GM23338 (cell line): ENCODE data around the gene OR10G8. TPM values are rescaled to one million over a fixed set of nuclear protein-coding genes. Genes with fewer than 3 reads are reported as not detected.

Experiments used
- ATAC-seq: fragments of 200-7000 bp; cut with Tn5 transposase; 3 replicates; pipeline ENCODE4 v1.9.1; 2020
- DNase-seq: peaks from one replicate; pipeline ENCODE4 v3.0.0-alpha.2; 2015; ENCODE audit warnings: low spot score
- H2AFZ ChIP-seq: fragments of 200-600 bp; sonication (generic); 2 replicates; pipeline ENCODE4 v1.8.0; 2016; ENCODE audit warnings: antibody characterized with exemption, mild to moderate bottlenecking, moderate library complexity
- H3F3A ChIP-seq: fragments of 200-600 bp; sonication (generic); replicated peaks from 2 replicates; pipeline ENCODE4 v1.8.0; 2017; ENCODE audit warnings: antibody characterized with exemption, mixed run types, low read depth
- H3K27ac ChIP-seq: fragments of 200-600 bp; sonication (generic); 2 replicates; pipeline ENCODE4 v1.6.1; 2016; ENCODE audit warnings: low read depth
- H3K27me3 ChIP-seq: fragments of 200-600 bp; sonication (generic); 2 replicates; pipeline ENCODE4 v1.8.0; 2016; ENCODE audit warnings: mild to moderate bottlenecking, mixed run types, moderate library complexity; ENCODE audit not compliant: insufficient read depth
- H3K36me3 ChIP-seq: fragments of 200-600 bp; sonication (generic); 2 replicates; pipeline ENCODE4 v1.8.0; 2016; ENCODE audit warnings: mild to moderate bottlenecking; ENCODE audit not compliant: insufficient read depth
- H3K4me1 ChIP-seq: fragments of 200-600 bp; sonication (generic); 2 replicates; pipeline ENCODE4 v1.8.0; 2016; ENCODE audit warnings: mild to moderate bottlenecking, moderate library complexity; ENCODE audit not compliant: insufficient read depth
- H3K4me2 ChIP-seq: fragments of 200-600 bp; sonication (generic); 2 replicates; pipeline ENCODE4 v1.7.1; 2017; ENCODE audit warnings: mixed run types
- H3K4me3 ChIP-seq: fragments of 200-600 bp; sonication (generic); 2 replicates; pipeline ENCODE4 v1.6.1; 2016; ENCODE audit warnings: mixed run types
- H3K79me2 ChIP-seq: fragments of 200-600 bp; sonication (generic); replicated peaks from 2 replicates; pipeline ENCODE4 v1.8.0; 2017; ENCODE audit warnings: mild to moderate bottlenecking; ENCODE audit not compliant: insufficient read depth
- H3K9me2 ChIP-seq: fragments of 200-600 bp; sonication (generic); 2 replicates; pipeline ENCODE4 v1.8.0; 2017; ENCODE audit not compliant: insufficient read depth
- H4K20me1 ChIP-seq: fragments of 200-600 bp; sonication (generic); replicated peaks from 2 replicates; pipeline ENCODE4 v1.8.0; 2017; ENCODE audit warnings: mild to moderate bottlenecking; ENCODE audit not compliant: insufficient read depth
- H3K27ac Mint-ChIP-seq: 2 replicates; pipeline ENCODE4 v1.8.0; 2020; ENCODE audit warnings: inconsistent platforms, mild to moderate bottlenecking, moderate library complexity, mixed read lengths
- H3K27me3 Mint-ChIP-seq: 3 replicates; pipeline ENCODE4 v1.8.0; 2022; ENCODE audit warnings: low read depth, mild to moderate bottlenecking, moderate library complexity, mixed read lengths, inconsistent platforms; ENCODE audit not compliant: insufficient read depth, poor library complexity
- H3K36me3 Mint-ChIP-seq: 3 replicates; pipeline ENCODE4 v1.8.0; 2021; ENCODE audit warnings: low read depth, mild to moderate bottlenecking, inconsistent platforms, moderate library complexity, mixed read lengths
- H3K4me1 Mint-ChIP-seq: 3 replicates; pipeline ENCODE4 v1.8.0; 2020; ENCODE audit warnings: mild to moderate bottlenecking, inconsistent platforms, mixed read lengths
- H3K4me3 Mint-ChIP-seq: 3 replicates; pipeline ENCODE4 v1.8.0; 2021; ENCODE audit warnings: moderate library complexity, mild to moderate bottlenecking, inconsistent platforms, mixed read lengths
- H3K9me3 Mint-ChIP-seq: 3 replicates; pipeline ENCODE4 v1.8.0; 2020; ENCODE audit warnings: moderate library complexity, mild to moderate bottlenecking, inconsistent platforms, mixed read lengths
- CREB1 ChIP-seq: fragments of 250-450 bp; sonication (Bioruptor Pico); IDR thresholded peaks from 2 replicates; pipeline ENCODE4 v1.5.0; 2020; ENCODE audit warnings: low read depth, mild to moderate bottlenecking, moderate library complexity
- ETS1 ChIP-seq: IDR thresholded peaks from 2 replicates; pipeline ENCODE4 v1.6.1; 2016; ENCODE audit warnings: antibody characterized with exemption
- EZH2phosphoT487 ChIP-seq: fragments of 200-600 bp; sonication (generic); IDR thresholded peaks from one replicate; pipeline ENCODE4 v1.8.1; 2018; ENCODE audit warnings: antibody characterized with exemption; ENCODE audit not compliant: unreplicated experiment
- JUNB ChIP-seq: IDR thresholded peaks from one replicate; pipeline ENCODE4 v1.6.1; 2016; ENCODE audit warnings: antibody characterized with exemption; ENCODE audit not compliant: unreplicated experiment
- POLR2AphosphoS5 ChIP-seq: IDR thresholded peaks from 2 replicates; pipeline ENCODE4 v1.6.1; 2016; ENCODE audit warnings: antibody characterized with exemption, low read depth
- REST ChIP-seq: IDR thresholded peaks from one replicate; pipeline ENCODE4 v1.6.1; 2018; ENCODE audit warnings: antibody characterized with exemption; ENCODE audit not compliant: unreplicated experiment
- STAT1 ChIP-seq: IDR thresholded peaks from one replicate; pipeline ENCODE4 v1.6.1; 2016; ENCODE audit warnings: antibody characterized with exemption; ENCODE audit not compliant: unreplicated experiment
- ZNF114 ChIP-seq: fragments of 250-450 bp; sonication (Bioruptor Pico); IDR thresholded peaks from 2 replicates; pipeline ENCODE4 v1.5.0; 2020; ENCODE audit warnings: mild to moderate bottlenecking, moderate library complexity
- ZNF331 ChIP-seq: fragments of 250-450 bp; sonication (Bioruptor Pico); IDR thresholded peaks from 2 replicates; pipeline ENCODE4 v1.5.0; 2020; ENCODE audit warnings: low read depth, mild to moderate bottlenecking, moderate library complexity
- ZNF462 ChIP-seq: fragments of 250-450 bp; sonication (Bioruptor Pico); IDR thresholded peaks from 2 replicates; pipeline ENCODE4 v1.5.0; 2020; ENCODE audit warnings: mild to moderate bottlenecking, moderate library complexity
- long read RNA-seq: library from polyadenylated mRNA; unstranded; transcript quantifications from one replicate; pipeline ENCODE4 v2.0.0, GENCODE V29; 2020; ENCODE audit not compliant: unreplicated experiment
- polyA plus RNA-seq: library from polyadenylated mRNA; unstranded; fragments of >200 nt; fragmentation: Nextera tagmentation; extraction: Ambion mirVana; gene quantifications from 2 replicates; pipeline ENCODE4 v1.2.1, GENCODE V29; 2016
- total RNA-seq: library from RNA; depleted of rRNA; stranded (reverse); fragments of >200 nt; shearing (Covaris generic); gene quantifications from 2 replicates; pipeline ENCODE4 v1.2.3, GENCODE V29; 2014; rRNA removed

Gene OR10G8
- not detected in 2 replicates for total RNA-seq
- not detected in 2 replicates for polyA plus RNA-seq
- long read RNA-seq, result 0 reads

- TF ChIP-seq ZNF331 (CRISPR knock-in tag), result no peak
- DNase-seq, result no peak
- no peaks in the 10 kb centered on the region for H3K27me3 Mint-ChIP-seq
Observed at GRCh38 chr11:124026498-124026897, at the start of gene OR10G8. Gene OR10G8 (plus strand): TSS chr11:124026798. CDS start chr11:124029623, 2,825 bp downstream.

GRCh38 chr11:123977731-123978347 is 48.8 kb upstream of the OR10G8 start, which contains the start of gene OR10S1:
Gene OR10S1 (minus strand): TSS chr11:123977781. CDS start chr11:123977664, 117 bp downstream.
- H3K27me3 ChIP-seq, result no peaks in the 10 kb centered on the region
- no peak within 1 kb of the TSS for H3K27ac ChIP-seq
- H3K4me3 ChIP-seq, result no peak within 1 kb of the TSS
- peaks cover 3% of the 10 kb centered on the region for H3K27me3 Mint-ChIP-seq
- H3K9me3 Mint-ChIP-seq, result peaks cover 7% of the 10 kb centered on the region; the same call in 1 of the 3 replicates
- H3K9me2 ChIP-seq, result no peaks in the 10 kb centered on the region
- peak within 1 kb of the TSS; percentile 74; the same call in 1 of the 2 replicates for H2AFZ ChIP-seq
- peaks cover 5% of the 10 kb centered on the region; the same call in 2 of the 3 replicates for H3K4me1 Mint-ChIP-seq
- H3F3A ChIP-seq, result no peaks in the 10 kb centered on the region
- no peaks in the 10 kb centered on the region; the same call in 1 of the 2 replicates for H3K4me1 ChIP-seq
- ATAC-seq (no peak), DNase-seq (peak; percentile 2)
- H3K27ac Mint-ChIP-seq, result peak within 1 kb of the TSS; percentile 33; the same call in 1 of the 2 replicates
- H3K36me3 ChIP-seq, result no peaks in the 10 kb centered on the region
- no peaks in the 10 kb centered on the region for H4K20me1 ChIP-seq
- H3K36me3 Mint-ChIP-seq, result no peaks in the 10 kb centered on the region; the same call in 2 of the 3 replicates
- no peaks in the 10 kb centered on the region for H3K79me2 ChIP-seq
- no peak within 1 kb of the TSS for H3K4me3 Mint-ChIP-seq
- H3K4me2 ChIP-seq, result no peak within 1 kb of the TSS
- TF ChIP-seq ZNF114 (no peak), EZH2phosphoT487 (no peak), ZNF462 (CRISPR knock-in tag) (no peak), CREB1 (no peak), JUNB (no peak), POLR2AphosphoS5 (no peak), REST (no peak), ETS1 (no peak), ZNF331 (CRISPR knock-in tag) (no peak), STAT1 (no peak)

More at GRCh38 chr11:124026498-124026897, at the start of gene OR10G8:
- H3K4me3 Mint-ChIP-seq, result no peak within 1 kb of the TSS
- no peaks in the 10 kb centered on the region for H3K36me3 ChIP-seq
- peak within 1 kb of the TSS; percentile 56; the same call in 1 of the 2 replicates for H2AFZ ChIP-seq
- H3K9me2 ChIP-seq, result peaks cover 3% of the 10 kb centered on the region; the same call in 1 of the 2 replicates
- no peaks in the 10 kb centered on the region for H3K27me3 ChIP-seq
- H3F3A ChIP-seq, result no peaks in the 10 kb centered on the region
- H3K4me2 ChIP-seq, result no peak within 1 kb of the TSS
- H3K36me3 Mint-ChIP-seq, result no peaks in the 10 kb centered on the region
- H3K4me1 Mint-ChIP-seq, result no peaks in the 10 kb centered on the region; the same call in 2 of the 3 replicates
- no peak within 1 kb of the TSS for H3K27ac ChIP-seq
- no peaks in the 10 kb centered on the region for H3K9me3 Mint-ChIP-seq
- ATAC-seq, result no peak
- H4K20me1 ChIP-seq, result no peaks in the 10 kb centered on the region
- no peaks in the 10 kb centered on the region for H3K79me2 ChIP-seq
- H3K27ac Mint-ChIP-seq, result no peak within 1 kb of the TSS
- H3K4me3 ChIP-seq, result no peak within 1 kb of the TSS
- no peaks in the 10 kb centered on the region for H3K4me1 ChIP-seq
